ENCODE measurements around the gene SCRN1. TPM values are rescaled to one million over a fixed set of nuclear protein-coding genes. Genes with fewer than 3 reads are reported as not detected.

The SCRN1 gene
- total and polyA plus RNA-seq, 8 donors, result 25.5 to 42.6 (median 36.9) TPM

GRCh38 chr7:29990931-29991330 is 1.3 kb upstream of the SCRN1 start:
- H3K4me3 ChIP-seq, result no peak overlapping the region
- intact Hi-C loops (cut with DNase I), result no loop called here

GRCh38 chr7:29988424-29989256 is 961 bp downstream of the SCRN1 start:
- intact Hi-C loops (cut with DNase I), result no loop called here
- H3K9me3 ChIP-seq, result peaks cover 0 to 10% of the 10 kb centered on the region in 2 donors

More at GRCh38 chr7:29990931-29991330, 1.3 kb upstream of the SCRN1 start:
- ATAC-seq, result no peak
- H3K9me3 ChIP-seq, result peaks cover 0 to 17% of the 10 kb centered on the region in 2 donors
- no peaks in the 10 kb centered on the region for H3K36me3 ChIP-seq
- no peak overlapping the region for H3K27ac ChIP-seq
- H3K4me1 ChIP-seq, result peaks cover 0 to 34% of the 10 kb centered on the region in 2 donors
- H3K27me3 ChIP-seq, result peaks cover 0 to 25% of the 10 kb centered on the region in 2 donors
- TF ChIP-seq CTCF (IDR thresholded peaks at IDR 0.05), result no peak
- no peak for DNase-seq

GRCh38 chr7:29987811-29988317 is 1.7 kb downstream of the SCRN1 start:
- no peak for TF ChIP-seq CTCF (IDR thresholded peaks at IDR 0.05)
- ATAC-seq (peak; percentile 13), DNase-seq (peak in 1 of 4 donors; percentile 30)
- no peaks in the 10 kb centered on the region for H3K36me3 ChIP-seq
- peaks cover 0 to 43% of the 10 kb centered on the region in 2 donors for H3K4me1 ChIP-seq
- intact Hi-C loops (cut with DNase I), result no loop called here
- H3K27ac ChIP-seq, result peak overlapping the region; percentile 77 to 85
- H3K4me3 ChIP-seq, result peak overlapping the region in 1 of 2 donors; percentile 84
- H3K9me3 ChIP-seq, result peaks cover 0 to 3% of the 10 kb centered on the region in 2 donors
- H3K27me3 ChIP-seq, result peaks cover 0 to 25% of the 10 kb centered on the region in 2 donors

More at GRCh38 chr7:29988424-29989256, 961 bp downstream of the SCRN1 start:
- peak overlapping the region; percentile 77 to 85 for H3K27ac ChIP-seq
- no peaks in the 10 kb centered on the region for H3K36me3 ChIP-seq
- peaks cover 0 to 25% of the 10 kb centered on the region in 2 donors for H3K27me3 ChIP-seq
- no peak for TF ChIP-seq CTCF (IDR thresholded peaks at IDR 0.05)
- peak; percentile 62 for ATAC-seq
- peak overlapping the region; percentile 76 to 84 for H3K4me3 ChIP-seq
- peak; percentile 35 to 95 (median 58) for DNase-seq
- peaks cover 0 to 43% of the 10 kb centered on the region in 2 donors for H3K4me1 ChIP-seq

GRCh38 chr7:29987083-29987482 is 2.5 kb downstream of the SCRN1 start:
- no peak overlapping the region for H3K4me3 ChIP-seq
- TF ChIP-seq CTCF (IDR thresholded peaks at IDR 0.05), result no peak
- H3K27me3 ChIP-seq, result peaks cover 0 to 25% of the 10 kb centered on the region in 2 donors
- H3K36me3 ChIP-seq, result no peaks in the 10 kb centered on the region
- peaks cover 0 to 43% of the 10 kb centered on the region in 2 donors for H3K4me1 ChIP-seq
- ATAC-seq (no peak), DNase-seq (no peak)
- peak overlapping the region in 1 of 2 donors; percentile 77 for H3K27ac ChIP-seq
- intact Hi-C loops (cut with DNase I), result no loop called here
- no peaks in the 10 kb centered on the region for H3K9me3 ChIP-seq

GRCh38 chr7:29980151-29980550 is 9.4 kb downstream of the SCRN1 start:
- ATAC-seq, result no peak
- no peaks in the 10 kb centered on the region for H3K27me3 ChIP-seq
- intact Hi-C loops (cut with DNase I), result no loop called here
- no peak overlapping the region for H3K4me3 ChIP-seq
- no peaks in the 10 kb centered on the region for H3K36me3 ChIP-seq
- H3K4me1 ChIP-seq, result peaks cover 8 to 14% of the 10 kb centered on the region in 2 donors
- no peak for DNase-seq
- H3K9me3 ChIP-seq, result no peaks in the 10 kb centered on the region
- H3K27ac ChIP-seq, result no peak overlapping the region
- TF ChIP-seq CTCF (IDR thresholded peaks at IDR 0.05), result no peak
